Mucosa of descending colon (tissue), 3 donors: ENCODE results near the gene CREB5. TPM values are rescaled to one million over a fixed set of nuclear protein-coding genes. Genes with fewer than 3 reads are reported as not detected.

Experiments used
- ATAC-seq: fragments of 200-7000 bp; cut with Tn5 transposase; one replicate; pipeline ENCODE4 v1.9.1; 2020; ENCODE audit warnings: mild to moderate bottlenecking, moderate library complexity
- DNase-seq, 3 donors: peaks; one replicate each; pipeline ENCODE4 v3.0.0-alpha.2; 2020
- H3K36me3 ChIP-seq: fragments of 200-600 bp; one replicate; pipeline ENCODE4 v1.8.0; 2021; ENCODE audit warnings: low read depth, mild to moderate bottlenecking
- H3K4me1 ChIP-seq: fragments of 200-600 bp; one replicate; pipeline ENCODE4 v1.8.0; 2021; ENCODE audit warnings: low read depth, mild to moderate bottlenecking
- H3K4me3 ChIP-seq: fragments of 200-600 bp; one replicate; pipeline ENCODE4 v1.8.0; 2021; ENCODE audit warnings: mild to moderate bottlenecking
- H3K9me3 ChIP-seq: fragments of 200-600 bp; one replicate; pipeline ENCODE4 v1.8.0; 2021; ENCODE audit warnings: mild to moderate bottlenecking
- CTCF ChIP-seq: fragments of 200-600 bp; IDR thresholded peaks from one replicate; pipeline ENCODE4 v1.8.0; 2022; ENCODE audit warnings: antibody characterized with exemption, mild to moderate bottlenecking
- intact Hi-C, 2 donors: fragments of 100-400 bp; cut with DNase I in 1 of 2; cut with micrococcal nuclease in 1 of 2; formaldehyde crosslinking; loops; one replicate each; pipeline versions ENCODE4 v1.11.0 to v1.11.1; 2022; cut with DNase I, micrococcal nuclease
- total RNA-seq, 3 donors: library from RNA; stranded (reverse); fragmentation: NEBNext Ultra II Directional in 2 of 3; extraction: Animal tissue kit (Norgen Biotek cat#: 25700) in 2 of 3; gene quantifications; one replicate each; pipeline versions ENCODE4 v1.2.1 to v1.2.4, GENCODE V29; 2021 to 2023
- donor health status: DM: no; HTN: no; CAD: no; lungs with moderate emphysema.
- donor health status: DM: no; HTN: no; CAD: no.
- donor health status: DM: no; HTN: yes; CAD: no.

The CREB5 gene
- total RNA-seq, 3 donors from 2014 or later: 0.61 to 5.4 (median 1.9) TPM

- ATAC-seq: no peak
- H3K36me3 ChIP-seq: no peaks in the 10 kb centered on the region
- TF ChIP-seq CTCF: no peak
Observed at GRCh38 chr7:28630350-28630749, 218.0 kb downstream of the CREB5 start.

GRCh38 chr7:28631995-28632394 lies 219.7 kb downstream of the CREB5 start:
- intact Hi-C loops: no loop called here

More at GRCh38 chr7:28630350-28630749, 218.0 kb downstream of the CREB5 start:
- Histone ChIP-seq H3K4me3 (no peak overlapping the region), H3K9me3 (no peaks in the 10 kb centered on the region), H3K4me1 (no peaks in the 10 kb centered on the region)
- DNase-seq: no peak
- intact Hi-C loops: no loop called here

GRCh38 chr7:28638914-28639313 lies 226.6 kb downstream of the CREB5 start:
- intact Hi-C loops: no loop called here
- TF ChIP-seq CTCF: no peak
- H3K9me3 ChIP-seq: no peaks in the 10 kb centered on the region
- DNase-seq: no peak
- ATAC-seq: no peak
- no peaks in the 10 kb centered on the region for H3K36me3 ChIP-seq
- H3K4me3 ChIP-seq: no peak overlapping the region
- no peaks in the 10 kb centered on the region for H3K4me1 ChIP-seq

More at GRCh38 chr7:28631995-28632394, 219.7 kb downstream of the CREB5 start:
- Histone ChIP-seq H3K9me3 (no peaks in the 10 kb centered on the region), H3K36me3 (no peaks in the 10 kb centered on the region), H3K4me1 (no peaks in the 10 kb centered on the region), H3K4me3 (no peak overlapping the region)
- no peak for ATAC-seq
- TF ChIP-seq CTCF: no peak
- no peak for DNase-seq

- no peak for DNase-seq
- no peak for TF ChIP-seq CTCF
Observed at GRCh38 chr7:28640001-28640400, 227.7 kb downstream of the CREB5 start.

GRCh38 chr7:28641752-28642545 lies 229.6 kb downstream of the CREB5 start:
- intact Hi-C loops: no loop called here
- Histone ChIP-seq H3K4me1 (no peaks in the 10 kb centered on the region), H3K36me3 (no peaks in the 10 kb centered on the region), H3K9me3 (no peaks in the 10 kb centered on the region), H3K4me3 (no peak overlapping the region)
- DNase-seq (no peak), ATAC-seq (no peak)
- no peak for TF ChIP-seq CTCF

More at GRCh38 chr7:28640001-28640400, 227.7 kb downstream of the CREB5 start:
- no peak overlapping the region for H3K4me3 ChIP-seq
- no peaks in the 10 kb centered on the region for H3K36me3 ChIP-seq
- intact Hi-C loops: no loop called here
- no peak for ATAC-seq
- H3K4me1 ChIP-seq: no peaks in the 10 kb centered on the region
- H3K9me3 ChIP-seq: no peaks in the 10 kb centered on the region
